Measurements from ENCODE around the gene SLC43A1.

The SLC43A1 gene

DNA sequence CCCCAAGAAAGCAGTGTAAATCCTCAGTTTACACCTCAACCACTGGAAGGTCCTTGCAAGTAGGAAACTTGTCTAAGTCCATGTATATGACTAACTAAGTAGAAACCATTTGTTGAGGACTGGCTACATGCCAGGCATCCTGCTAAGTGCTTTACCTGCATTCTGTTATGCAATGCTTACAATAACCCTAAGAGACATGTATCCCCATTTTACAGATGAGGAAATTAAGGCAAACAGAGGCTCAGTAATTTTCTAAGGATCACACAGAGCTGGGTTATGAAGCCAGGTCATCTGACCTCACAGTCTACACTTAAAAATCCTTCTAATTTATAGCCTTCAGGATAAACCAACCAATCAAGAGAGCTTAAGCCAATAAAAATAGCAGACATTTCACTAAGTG lies 13.5 kb upstream of the SLC43A1 start:
- H3K27ac ChIP-seq: no peak overlapping the region
- TF ChIP-seq, protein P1, sequence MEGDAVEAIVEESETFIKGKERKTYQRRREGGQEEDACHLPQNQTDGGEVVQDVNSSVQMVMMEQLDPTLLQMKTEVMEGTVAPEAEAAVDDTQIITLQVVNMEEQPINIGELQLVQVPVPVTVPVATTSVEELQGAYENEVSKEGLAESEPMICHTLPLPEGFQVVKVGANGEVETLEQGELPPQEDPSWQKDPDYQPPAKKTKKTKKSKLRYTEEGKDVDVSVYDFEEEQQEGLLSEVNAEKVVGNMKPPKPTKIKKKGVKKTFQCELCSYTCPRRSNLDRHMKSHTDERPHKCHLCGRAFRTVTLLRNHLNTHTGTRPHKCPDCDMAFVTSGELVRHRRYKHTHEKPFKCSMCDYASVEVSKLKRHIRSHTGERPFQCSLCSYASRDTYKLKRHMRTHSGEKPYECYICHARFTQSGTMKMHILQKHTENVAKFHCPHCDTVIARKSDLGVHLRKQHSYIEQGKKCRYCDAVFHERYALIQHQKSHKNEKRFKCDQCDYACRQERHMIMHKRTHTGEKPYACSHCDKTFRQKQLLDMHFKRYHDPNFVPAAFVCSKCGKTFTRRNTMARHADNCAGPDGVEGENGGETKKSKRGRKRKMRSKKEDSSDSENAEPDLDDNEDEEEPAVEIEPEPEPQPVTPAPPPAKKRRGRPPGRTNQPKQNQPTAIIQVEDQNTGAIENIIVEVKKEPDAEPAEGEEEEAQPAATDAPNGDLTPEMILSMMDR (conservative IDR thresholded peaks at IDR 0.05): no peak
- no peak for TF ChIP-seq ZFX (IDR thresholded peaks at IDR 0.05)

DNA sequence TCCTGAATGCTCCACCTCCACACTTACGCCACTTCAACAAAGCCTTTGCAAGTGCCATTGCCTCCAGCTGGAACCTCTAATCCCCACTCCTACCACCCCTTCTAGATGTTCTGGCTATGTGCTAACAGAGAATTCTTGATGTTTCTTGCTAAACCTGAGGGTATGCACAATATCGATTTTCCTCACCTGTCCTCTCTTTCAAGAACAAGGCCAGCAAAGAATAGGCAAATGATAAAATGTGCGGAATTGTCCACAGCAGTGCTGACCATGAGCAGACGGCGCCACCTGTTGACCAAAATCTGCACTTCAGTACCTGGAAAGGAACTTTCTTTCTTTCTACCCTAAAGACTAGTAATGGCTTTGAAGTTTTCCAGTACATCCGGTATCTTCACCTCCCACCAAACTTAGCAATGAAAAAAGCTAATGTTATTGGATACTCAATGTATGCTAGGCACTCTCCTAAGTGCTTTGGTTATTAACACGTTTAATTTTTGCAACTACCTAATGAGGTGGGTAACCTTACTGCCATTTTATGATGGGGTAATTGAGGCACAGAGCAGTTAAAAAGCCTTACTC lies 11.6 kb upstream of the SLC43A1 start:
- TF ChIP-seq ZFX (IDR thresholded peaks at IDR 0.05): no peak
- TF ChIP-seq, protein P1 (conservative IDR thresholded peaks at IDR 0.05): peak; percentile 94
- H3K27ac ChIP-seq: no peak overlapping the region

DNA sequence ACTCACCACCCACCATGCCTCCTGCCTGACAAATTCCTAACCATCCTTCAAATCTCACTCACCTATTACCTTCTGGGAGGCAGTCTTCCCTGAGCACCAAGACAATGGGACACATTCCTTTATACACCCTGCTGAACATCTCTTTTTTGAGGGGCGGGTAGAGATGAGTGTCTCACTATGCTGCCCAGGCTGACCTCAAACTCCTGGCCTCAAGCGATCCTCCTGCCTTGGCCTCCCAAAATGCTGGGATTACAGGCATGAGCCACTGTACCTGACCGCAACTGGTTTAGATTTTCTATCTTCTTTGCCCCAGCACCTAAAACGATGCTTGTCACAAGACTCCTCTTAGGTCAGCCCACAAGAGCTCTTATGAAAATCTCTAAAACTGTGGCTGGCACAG lies 7.9 kb upstream of the SLC43A1 start:
- TF ChIP-seq ZFX (IDR thresholded peaks at IDR 0.05): no peak
- TF ChIP-seq, protein P1 (conservative IDR thresholded peaks at IDR 0.05): no peak
- no peak overlapping the region for H3K27ac ChIP-seq

DNA sequence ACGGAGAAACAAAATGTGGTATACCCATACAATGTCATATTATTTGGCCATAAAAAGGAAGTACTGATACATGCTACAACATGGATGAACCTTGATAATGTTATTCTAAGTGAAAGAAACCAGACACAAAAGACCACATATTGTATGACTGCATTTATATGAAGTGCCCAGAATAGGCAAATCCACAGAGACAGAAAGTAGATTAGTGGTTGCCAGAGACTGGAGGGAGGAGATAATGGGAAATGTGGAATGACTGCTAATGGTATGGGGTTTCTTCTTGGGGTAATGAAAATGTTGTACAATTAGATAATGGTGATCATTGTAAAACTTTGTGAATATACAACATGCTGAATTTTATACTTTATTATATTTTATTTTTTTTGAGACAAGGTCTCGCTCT lies 5.6 kb upstream of the SLC43A1 start:
- H3K27ac ChIP-seq: no peak overlapping the region
- TF ChIP-seq ZFX (IDR thresholded peaks at IDR 0.05): no peak
- TF ChIP-seq, protein P1 (conservative IDR thresholded peaks at IDR 0.05): no peak

DNA sequence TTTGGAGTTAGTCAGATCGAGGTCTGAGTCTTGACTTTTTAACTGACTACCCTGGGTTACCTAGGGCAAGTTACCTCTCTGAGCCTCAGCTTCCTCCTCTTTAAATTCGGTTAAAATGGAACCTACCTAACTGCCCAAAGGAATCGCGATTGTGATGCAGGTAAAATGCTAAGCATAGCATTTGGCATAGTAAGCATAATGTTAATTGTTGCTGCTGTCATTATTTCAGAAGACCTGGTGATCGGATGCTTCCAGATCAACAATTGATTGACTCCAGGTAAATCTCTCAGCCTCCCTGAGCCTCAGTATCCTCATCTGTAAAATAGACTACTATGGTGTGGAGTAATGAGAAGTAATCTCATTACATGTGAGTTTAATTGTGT lies 550 bp upstream of the SLC43A1 start:
- no peak for TF ChIP-seq ZFX (IDR thresholded peaks at IDR 0.05)
- TF ChIP-seq, protein P1 (conservative IDR thresholded peaks at IDR 0.05): no peak
- H3K27ac ChIP-seq: peak overlapping the region; percentile 95

DNA sequence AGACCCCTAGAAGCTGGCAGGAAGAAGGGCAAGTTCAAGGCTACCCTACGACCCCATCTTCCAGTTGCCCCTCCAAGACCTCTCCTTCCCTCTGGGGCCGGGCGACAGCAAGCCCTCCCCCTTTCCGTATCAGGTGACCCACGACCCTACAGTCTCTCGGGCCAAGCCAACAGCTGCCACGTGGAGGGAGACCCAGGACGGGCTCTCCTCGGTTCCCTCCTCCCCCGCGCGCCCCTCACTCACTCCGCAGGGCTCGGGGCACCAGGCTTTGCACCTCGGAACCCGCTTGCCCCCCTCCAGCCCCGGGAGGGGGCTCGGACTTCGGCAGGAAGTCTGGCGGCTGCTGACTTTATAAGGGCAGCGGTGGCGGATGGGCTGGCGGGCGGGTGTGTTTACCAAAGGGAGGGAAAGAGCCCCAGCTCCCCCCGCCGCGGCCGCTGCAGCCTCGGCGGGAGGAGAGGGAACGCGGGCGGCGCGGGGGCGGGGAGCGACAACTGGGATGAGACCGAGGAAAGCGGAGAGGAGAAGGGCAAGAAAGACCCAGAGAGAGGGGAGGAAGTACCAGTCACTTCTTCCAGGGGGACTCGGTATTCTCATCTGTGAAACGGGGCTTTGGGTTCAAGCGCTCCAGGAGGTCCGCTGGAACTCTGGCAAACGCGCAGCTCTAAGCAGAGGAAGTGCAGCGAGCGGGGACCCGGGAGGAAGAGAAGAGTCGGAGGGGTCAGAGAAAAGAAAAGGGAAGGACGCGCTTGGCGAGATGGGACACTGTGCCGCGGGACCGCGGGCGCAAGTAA lies 767 bp downstream of the SLC43A1 start:
- peak overlapping the region; percentile 95 for H3K27ac ChIP-seq

More for the DNA sequence above, 767 bp downstream of the SLC43A1 start:
- TF ChIP-seq ZFX (IDR thresholded peaks at IDR 0.05): no peak
- TF ChIP-seq, protein P1 (conservative IDR thresholded peaks at IDR 0.05): no peak

Measured in C4-2B (cell line).